IMR-90 (cell line): ENCODE measurements around the gene AIF1. TPM values are rescaled to one million over a fixed set of nuclear protein-coding genes. Genes with fewer than 3 reads are reported as not detected.
A peak's percentile ranks its signal among the peaks of the same experiment; 100 is the strongest.

Experiments used
- ATAC-seq: fragments of 200-7000 bp; cut with Tn5 transposase; 2 replicates; pipeline ENCODE4 v1.9.1; 2020; ENCODE audit warnings: low read depth, mild to moderate bottlenecking, moderate library complexity
- BruUV-seq: library from RNA; stranded (reverse); fragments of 400-500 nt; replicated peaks from 2 replicates; lab custom pipeline; 2021; lab: Mats Ljungman, UMichigan
- CTCF ChIA-PET: fragments of 300-600 bp; formaldehyde crosslinking; extraction: SDS; loops from one replicate; lab custom pipeline; 2021; ENCODE audit warnings: antibody characterized with exemption; lab: Yijun Ruan, JAX
- POLR2A ChIA-PET: fragments of 300-600 bp; sonication (Branson Sonifier 250); formaldehyde crosslinking; loops from one replicate; lab custom pipeline; 2022; ENCODE audit warnings: antibody characterized with exemption; ENCODE audit not compliant: unreplicated experiment; lab: Charles Lee
- DNase-seq: peaks from one replicate; pipeline ENCODE4 v3.0.0; 2013
- H2AFZ ChIP-seq: replicated peaks from 2 replicates; pipeline ENCODE3; 2013; ENCODE audit warnings: low read length, mild to moderate bottlenecking; ENCODE audit not compliant: poor library complexity
- H2AK5ac ChIP-seq: 2 replicates; pipeline ENCODE4 v1.6.1; 2013; ENCODE audit warnings: low read depth, low read length, inconsistent platforms
- H2AK9ac ChIP-seq: replicated peaks from 2 replicates; pipeline ENCODE3; 2013; ENCODE audit warnings: mild to moderate bottlenecking, low read depth, low read length, moderate library complexity; ENCODE audit not compliant: poor library complexity
- H2BK120ac ChIP-seq: 2 replicates; pipeline ENCODE4 v1.6.1; 2013; ENCODE audit warnings: low read depth, low read length, inconsistent platforms
- H2BK15ac ChIP-seq: 3 replicates; pipeline ENCODE4 v1.6.1; 2013; ENCODE audit warnings: low read depth, low read length, inconsistent platforms
- H2BK20ac ChIP-seq: 2 replicates; pipeline ENCODE4 v1.6.1; 2013; ENCODE audit warnings: low read depth, mild to moderate bottlenecking, inconsistent platforms, low read length, moderate library complexity
- H2BK5ac ChIP-seq: 2 replicates; pipeline ENCODE4 v1.6.1; 2013; ENCODE audit warnings: mild to moderate bottlenecking, low read depth, low read length, inconsistent platforms; ENCODE audit not compliant: poor library complexity, severe bottlenecking
- H3K14ac ChIP-seq: replicated peaks from 2 replicates; pipeline ENCODE4 v1.6.1; 2013; ENCODE audit warnings: low read depth, low read length, inconsistent platforms
- H3K18ac ChIP-seq: 2 replicates; pipeline ENCODE4 v1.6.1; 2013; ENCODE audit warnings: low read depth, low read length, control low read depth
- H3K23ac ChIP-seq: 2 replicates; pipeline ENCODE4 v1.6.1; 2013; ENCODE audit warnings: low read depth, low read length, inconsistent platforms
- H3K27ac ChIP-seq: 2 replicates; pipeline ENCODE4 v1.5.1; 2013; ENCODE audit warnings: mild to moderate bottlenecking, control low read depth, low read length; ENCODE audit not compliant: insufficient read depth
- H3K27me3 ChIP-seq: 2 replicates; pipeline ENCODE4 v1.6.1; 2013; ENCODE audit warnings: low read length; ENCODE audit not compliant: control insufficient read depth, insufficient read depth
- H3K36me3 ChIP-seq: 2 replicates; pipeline ENCODE4 v1.6.1; 2013; ENCODE audit warnings: low read length, mixed read lengths; ENCODE audit not compliant: control insufficient read depth, insufficient read depth
- H3K4ac ChIP-seq: 2 replicates; pipeline ENCODE4 v1.6.1; 2013; ENCODE audit warnings: low read depth, low read length, inconsistent platforms
- H3K4me1 ChIP-seq: 2 replicates; pipeline ENCODE4 v1.6.1; 2013; ENCODE audit warnings: low read length, mixed read lengths; ENCODE audit not compliant: control insufficient read depth, insufficient read depth
- H3K4me2 ChIP-seq: 2 replicates; pipeline ENCODE4 v1.6.1; 2013; ENCODE audit warnings: low read depth, mild to moderate bottlenecking, control low read depth, low read length, moderate library complexity
- H3K4me3 ChIP-seq: 2 replicates; pipeline ENCODE4 v1.5.1; 2013; ENCODE audit warnings: low read depth, mild to moderate bottlenecking, control low read depth, low read length, moderate library complexity; ENCODE audit not compliant: insufficient read depth
- H3K56ac ChIP-seq: 2 replicates; pipeline ENCODE4 v1.6.1; 2013; ENCODE audit warnings: low read length, inconsistent platforms; ENCODE audit not compliant: insufficient read depth; ENCODE audit errors: extremely low read depth
- H3K79me1 ChIP-seq, 2 experiments: 2 replicates each; pipeline ENCODE4 v1.6.1; 2013; ENCODE audit warnings: low read length in 2 of 2, inconsistent platforms in 1 of 2, low read depth in 1 of 2
- H3K9ac ChIP-seq: 2 replicates; pipeline ENCODE4 v1.6.1; 2013; ENCODE audit warnings: low read depth, low read length, control low read depth
- H3K9me1 ChIP-seq: 2 replicates; pipeline ENCODE4 v1.6.1; 2013; ENCODE audit warnings: low read length, inconsistent platforms; ENCODE audit not compliant: insufficient read depth
- H3K9me3 ChIP-seq: 2 replicates; pipeline ENCODE4 v1.6.1; 2013; ENCODE audit warnings: low read length; ENCODE audit not compliant: control insufficient read depth, insufficient read depth
- H4K20me1 ChIP-seq: 2 replicates; pipeline ENCODE4 v1.6.1; 2013; ENCODE audit warnings: low read length, inconsistent platforms; ENCODE audit not compliant: insufficient read depth
- H4K5ac ChIP-seq: 2 replicates; pipeline ENCODE4 v1.6.1; 2013; ENCODE audit warnings: mild to moderate bottlenecking, low read depth, low read length, control low read depth
- H4K8ac ChIP-seq, 2 experiments: 2 replicates each; pipeline ENCODE4 v1.6.1; 2013; ENCODE audit warnings: low read depth in 2 of 2, low read length in 2 of 2, control low read depth in 1 of 2, inconsistent platforms in 1 of 2
- H4K91ac ChIP-seq: 2 replicates; pipeline ENCODE4 v1.6.1; 2013; ENCODE audit warnings: low read depth, low read length, inconsistent platforms; ENCODE audit not compliant: insufficient read depth
- CEBPB ChIP-seq: IDR thresholded peaks from 2 replicates; pipeline ENCODE4 v1.6.1; 2012; ENCODE audit warnings: low read depth, low read length, improper control_type of control experiment
- CHD1 ChIP-seq: IDR thresholded peaks from 2 replicates; pipeline ENCODE4 v1.6.1; 2012; ENCODE audit warnings: low read depth, low read length, improper control_type of control experiment
- MXI1 ChIP-seq: IDR thresholded peaks from 2 replicates; pipeline ENCODE4 v1.6.1; 2012; ENCODE audit warnings: low read depth, mild to moderate bottlenecking, low read length, moderate library complexity, borderline replicate concordance
- NFE2L2 ChIP-seq: fragments of 150-350 bp; IDR thresholded peaks from 2 replicates; pipeline ENCODE4 v1.6.1; 2016; ENCODE audit warnings: low read depth, mild to moderate bottlenecking, low read length
- POLR2A ChIP-seq: IDR thresholded peaks from 2 replicates; pipeline ENCODE4 v1.6.1; 2012; ENCODE audit warnings: mild to moderate bottlenecking, low read depth, low read length
- RFX5 ChIP-seq: IDR thresholded peaks from 2 replicates; pipeline ENCODE4 v1.8.0; 2012; ENCODE audit warnings: low read depth, mild to moderate bottlenecking, low read length, moderate library complexity
- WGBS, 2 experiments: methylation state at CpG; one replicate each; pipeline versions ENCODE4 v1.1.5 to v1.1.7; 2013; ENCODE audit warnings: missing lambda C conversion rate in 2 of 2; ENCODE audit not compliant: insufficient read length in 1 of 2; ENCODE audit errors: extremely low coverage in 2 of 2; 5-methylcytosine and 5-hydroxymethylcytosine counted together
- dilution Hi-C: fragments of 300-500 bp; cut with HindIII; formaldehyde crosslinking; loops from one replicate; pipeline ENCODE4 v1.14.3; 2018; ENCODE audit warnings: low sequenced_read_pairs; ENCODE audit not compliant: unreplicated experiment
- in situ Hi-C: fragments of 300-500 bp; cut with MboI; formaldehyde crosslinking; loops from 3 replicates; pipeline ENCODE4 v1.14.3; 2019; ENCODE audit warnings: low sequenced_read_pairs, inconsistent platforms, mixed read lengths
- intact Hi-C: fragments of 100-400 bp; cut with micrococcal nuclease; formaldehyde crosslinking; loops from 2 replicates; pipeline ENCODE4 v1.10.0; 2022
- polyA plus RNA-seq, 3 experiments: library from polyadenylated mRNA; depleted of rRNA; stranded (reverse); fragments of >200 nt; gene quantifications; 2 replicates each; pipeline ENCODE4 v1.2.3, GENCODE V29; 2012; ENCODE audit warnings: low replicate concordance in 1 of 3
- total RNA-seq: library from RNA; depleted of rRNA; stranded (reverse); fragments of >200 nt; gene quantifications from 2 replicates; pipeline ENCODE4 v1.2.3, GENCODE V29; 2012

The AIF1 gene
- total and polyA plus RNA-seq, 2 of the 4 experiments (the other 2 are of a cell fraction): not detected

GRCh38 chr6:31660381-31661261 lies 45.6 kb downstream of the AIF1 start, which contains the start of gene C6orf47:
Gene C6orf47, minus strand, starts transcription at chr6:31660778. Its CDS starts 831 bp downstream, at chr6:31659947.
- in situ Hi-C loops (no loop called here), dilution Hi-C loops (no loop called here), intact Hi-C loops (loop anchor here (5.0 kb wide), 1 partner anchor 172 kb away; no protein-coding TSS in a partner anchor)
- Histone ChIP-seq H2BK5ac (peak within 1 kb of the TSS; percentile 78), H2BK15ac (no peak within 1 kb of the TSS), H3K9me3 (no peaks in the 10 kb centered on the region), H2AK9ac (peak within 1 kb of the TSS; percentile 90), H3K23ac (peak within 1 kb of the TSS; percentile 57), H2BK120ac (peak within 1 kb of the TSS; percentile 18; the same call in 1 of the 2 replicates), H3K27ac (peak within 1 kb of the TSS; percentile 93), H3K18ac (peak within 1 kb of the TSS; percentile 47), H3K9ac (peak within 1 kb of the TSS; percentile 98), H3K56ac (peak within 1 kb of the TSS; percentile 90), H2AFZ (peak within 1 kb of the TSS; percentile 89), H3K79me1 (peaks cover 26 to 84% of the 10 kb centered on the region in 2 experiments; a peak in 3 of 4 replicates), H4K91ac (peak within 1 kb of the TSS; percentile 86), H4K20me1 (peaks cover 17% of the 10 kb centered on the region), H3K9me1 (peaks cover 17% of the 10 kb centered on the region; the same call in 1 of the 2 replicates), H3K4ac (peak within 1 kb of the TSS; percentile 88), H3K14ac (peak within 1 kb of the TSS; percentile 95), H4K8ac (peak within 1 kb of the TSS; percentile 82 to 95), H3K4me2 (peak within 1 kb of the TSS; percentile 87), H3K36me3 (peaks cover 15% of the 10 kb centered on the region), H2AK5ac (peak within 1 kb of the TSS; percentile 89), H3K27me3 (no peaks in the 10 kb centered on the region), H2BK20ac (no peak within 1 kb of the TSS), H4K5ac (peak within 1 kb of the TSS; percentile 57), H3K4me3 (peak within 1 kb of the TSS; percentile 92), H3K4me1 (peaks cover 21% of the 10 kb centered on the region)
- peak; percentile 82 for ATAC-seq
- POLR2A ChIA-PET: interaction anchor here (0.5 to 1.2 kb wide), 8 partner anchors 9 to 1758 kb away, joined by 3 to 11 read pairs (median 3); partner anchors contain the start of genes ABHD16A and BAG6
- CTCF ChIA-PET: interaction anchor here (0.6 kb wide), 1 partner anchor 114 kb away, joined by 3 read pairs; the partner anchor contains the start of gene ATP6V1G2
- WGBS, 2 experiments: 1% methylated on average over 38 of the region's 52 CpGs; no CpG with 5 or more reads in 1 of the 2 experiments
- BruUV-seq: no TSS peak
- peak; percentile 75 for DNase-seq
- TF ChIP-seq RFX5: no peak
- TF ChIP-seq NFE2L2: no peak
- TF ChIP-seq POLR2A: peak; percentile 76
- no peak for TF ChIP-seq CHD1
- peak; percentile 24; the same call in 1 of the 2 replicates for TF ChIP-seq MXI1
- peak; percentile 86 for TF ChIP-seq CEBPB
